ENCODE measurements around the gene KIF25. TPM values are rescaled to one million over a fixed set of nuclear protein-coding genes. Genes with fewer than 3 reads are reported as not detected.

KIF25 gene
- total RNA-seq, 4 donors from 2014 or later = 0.16 TPM; not detected in 3

DNA sequence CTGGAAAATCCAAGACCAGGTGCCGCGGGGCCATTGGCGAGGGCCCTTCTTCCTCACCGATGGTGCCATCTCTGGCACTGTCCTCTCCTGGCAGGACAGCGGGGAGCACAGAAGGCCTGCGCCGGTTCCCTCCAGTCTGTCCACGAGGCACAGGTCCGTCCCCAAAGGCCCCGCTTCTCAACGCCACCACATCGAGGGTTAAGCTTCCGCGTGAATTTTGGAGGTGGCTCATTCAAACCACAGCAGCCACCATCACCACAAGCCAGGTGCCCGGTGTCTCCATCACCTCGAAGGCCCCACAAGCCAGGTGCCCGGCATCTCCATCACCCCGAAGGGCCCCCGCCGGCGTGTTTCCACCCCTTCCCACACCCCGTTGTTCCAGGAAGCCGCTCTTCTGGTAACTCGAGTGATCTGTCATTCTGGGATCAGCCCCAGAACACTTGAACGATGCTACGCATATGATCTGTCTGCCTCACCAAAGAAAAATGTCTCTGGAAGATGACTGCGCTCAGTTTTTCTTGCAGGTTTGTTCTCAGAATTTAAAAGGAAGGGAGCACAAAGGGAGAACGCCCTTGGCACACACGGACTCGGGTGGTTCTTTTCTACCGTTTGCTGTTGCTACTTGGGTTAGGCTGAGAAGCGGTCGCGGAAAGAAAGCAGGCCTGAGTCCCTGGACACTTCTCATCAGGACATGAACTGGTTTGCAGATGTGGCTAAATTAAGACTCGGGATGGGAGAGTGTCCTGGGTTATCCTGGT, 9.9 kb upstream of the KIF25 start:
- Histone ChIP-seq H3K36me3 (no peaks in the 10 kb centered on the region), H3K4me3 (no peak overlapping the region), H3K27me3 (no peaks in the 10 kb centered on the region), H3K27ac (no peak overlapping the region), H3K4me1 (no peaks in the 10 kb centered on the region), H3K9me3 (no peaks in the 10 kb centered on the region)
- TF ChIP-seq, protein P1, sequence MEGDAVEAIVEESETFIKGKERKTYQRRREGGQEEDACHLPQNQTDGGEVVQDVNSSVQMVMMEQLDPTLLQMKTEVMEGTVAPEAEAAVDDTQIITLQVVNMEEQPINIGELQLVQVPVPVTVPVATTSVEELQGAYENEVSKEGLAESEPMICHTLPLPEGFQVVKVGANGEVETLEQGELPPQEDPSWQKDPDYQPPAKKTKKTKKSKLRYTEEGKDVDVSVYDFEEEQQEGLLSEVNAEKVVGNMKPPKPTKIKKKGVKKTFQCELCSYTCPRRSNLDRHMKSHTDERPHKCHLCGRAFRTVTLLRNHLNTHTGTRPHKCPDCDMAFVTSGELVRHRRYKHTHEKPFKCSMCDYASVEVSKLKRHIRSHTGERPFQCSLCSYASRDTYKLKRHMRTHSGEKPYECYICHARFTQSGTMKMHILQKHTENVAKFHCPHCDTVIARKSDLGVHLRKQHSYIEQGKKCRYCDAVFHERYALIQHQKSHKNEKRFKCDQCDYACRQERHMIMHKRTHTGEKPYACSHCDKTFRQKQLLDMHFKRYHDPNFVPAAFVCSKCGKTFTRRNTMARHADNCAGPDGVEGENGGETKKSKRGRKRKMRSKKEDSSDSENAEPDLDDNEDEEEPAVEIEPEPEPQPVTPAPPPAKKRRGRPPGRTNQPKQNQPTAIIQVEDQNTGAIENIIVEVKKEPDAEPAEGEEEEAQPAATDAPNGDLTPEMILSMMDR (IDR thresholded peaks at IDR 0.05) = no peak
- TF ChIP-seq EP300 (IDR thresholded peaks at IDR 0.05) (no peak), POLR2AphosphoS5 (IDR thresholded peaks at IDR 0.05) (no peak), POLR2A (IDR thresholded peaks at IDR 0.05) (no peak)
- no peak for ATAC-seq
- 83 to 90% methylated on average over 9 of the region's 35 CpGs for WGBS, 2 donors (ENCODE audit: low coverage in 1 of 2)

GRCh38 chr6:167988154-167988495, 9.3 kb upstream of the KIF25 start:
- Histone ChIP-seq H3K27ac (no peak overlapping the region), H3K9me3 (no peaks in the 10 kb centered on the region), H3K4me3 (no peak overlapping the region), H3K36me3 (no peaks in the 10 kb centered on the region), H3K27me3 (no peaks in the 10 kb centered on the region), H3K4me1 (no peaks in the 10 kb centered on the region)
- no peak for TF ChIP-seq POLR2A (IDR thresholded peaks at IDR 0.05)
- TF ChIP-seq POLR2AphosphoS5 (IDR thresholded peaks at IDR 0.05) = no peak
- TF ChIP-seq, protein P1 (IDR thresholded peaks at IDR 0.05) = no peak
- no peak for TF ChIP-seq EP300 (IDR thresholded peaks at IDR 0.05)
- 63 to 79% methylated on average over 5 of the region's 5 CpGs for WGBS, 2 donors (ENCODE audit: low coverage in 1 of 2)
- no peak for ATAC-seq

GRCh38 chr6:167988945-167989841, 8.3 kb upstream of the KIF25 start:
- TF ChIP-seq, protein P1 (IDR thresholded peaks at IDR 0.05) = no peak
- TF ChIP-seq POLR2AphosphoS5 (IDR thresholded peaks at IDR 0.05) (no peak), POLR2A (IDR thresholded peaks at IDR 0.05) (no peak), EP300 (IDR thresholded peaks at IDR 0.05) (no peak)
- no peaks in the 10 kb centered on the region for H3K36me3 ChIP-seq
- H3K4me3 ChIP-seq = no peak overlapping the region
- no peaks in the 10 kb centered on the region for H3K27me3 ChIP-seq
- no peak for ATAC-seq
- H3K27ac ChIP-seq = no peak overlapping the region
- no peaks in the 10 kb centered on the region for H3K4me1 ChIP-seq
- 93 to 98% methylated on average over 7 to 10 of the region's 36 CpGs for WGBS, 2 donors (ENCODE audit: low coverage in 1 of 2)
- no peaks in the 10 kb centered on the region for H3K9me3 ChIP-seq

- Histone ChIP-seq H3K9me3 (no peaks in the 10 kb centered on the region), H3K27ac (no peak overlapping the region), H3K4me3 (no peak overlapping the region), H3K27me3 (no peaks in the 10 kb centered on the region), H3K4me1 (no peaks in the 10 kb centered on the region), H3K36me3 (no peaks in the 10 kb centered on the region)
- TF ChIP-seq POLR2AphosphoS5 (IDR thresholded peaks at IDR 0.05) = no peak
- no peak for TF ChIP-seq POLR2A (IDR thresholded peaks at IDR 0.05)
- TF ChIP-seq, protein P1 (IDR thresholded peaks at IDR 0.05) = no peak
- TF ChIP-seq EP300 (IDR thresholded peaks at IDR 0.05) = no peak
- ATAC-seq = no peak
- 94 to 96% methylated on average over 13 to 40 of the region's 75 CpGs for WGBS, 2 donors (ENCODE audit: low coverage in 1 of 2)
These were observed 7.2 kb upstream of the KIF25 start for GRCh38 chr6:167990016-167990945.
